Kidney (tissue), 14 donors: ENCODE results near the gene MDGA2. TPM values are rescaled to one million over a fixed set of nuclear protein-coding genes. Genes with fewer than 3 reads are reported as not detected.

Source experiments
- DNase-seq, 5 donors: peaks; one replicate each; pipeline ENCODE4 v3.0.0-alpha.2; 2013 to 2020
- FAIRE-seq: peaks from 2 replicates; lab custom pipeline; 2012; peaks lifted over from hg19 to GRCh38; lab: Jason Lieb, UNC
- H3K27ac ChIP-seq, 2 donors: one replicate each; pipeline ENCODE4 v1.7.0; 2013; ENCODE audit warnings: low read depth in 2 of 2, low read length in 2 of 2, inconsistent platforms in 1 of 2
- H3K27me3 ChIP-seq: one replicate; pipeline ENCODE4 v1.7.1; 2013; ENCODE audit warnings: low read length, inconsistent platforms; ENCODE audit not compliant: control insufficient read depth, insufficient read depth
- H3K36me3 ChIP-seq, 3 donors: one replicate each; pipeline versions ENCODE4 v1.7.0 to v1.7.1; 2013; ENCODE audit warnings: low read length in 3 of 3, control low read depth in 1 of 3, inconsistent platforms in 1 of 3; ENCODE audit not compliant: insufficient read depth in 3 of 3, control insufficient read depth in 2 of 3
- H3K4me1 ChIP-seq, 3 donors: one replicate each; pipeline versions ENCODE4 v1.7.0 to v1.7.1; 2013; ENCODE audit warnings: low read length in 3 of 3, inconsistent platforms in 1 of 3, low read depth in 1 of 3; ENCODE audit not compliant: control insufficient read depth in 2 of 3, insufficient read depth in 2 of 3
- H3K4me3 ChIP-seq, 3 donors: one replicate each; pipeline versions ENCODE4 v1.7.0 to v1.8.1; 2013; ENCODE audit warnings: low read length in 3 of 3, control low read depth in 1 of 3, inconsistent platforms in 1 of 3
- H3K9ac ChIP-seq, 3 donors: one replicate each; pipeline versions ENCODE4 v1.7.0 to v1.7.1; 2013; ENCODE audit warnings: low read length in 3 of 3, control low read depth in 1 of 3, inconsistent platforms in 1 of 3
- H3K9me3 ChIP-seq, 3 donors: one replicate each; pipeline versions ENCODE4 v1.7.0 to v1.7.1; 2013; ENCODE audit warnings: low read length in 3 of 3, control low read depth in 1 of 3, inconsistent platforms in 1 of 3; ENCODE audit not compliant: control insufficient read depth in 2 of 3, insufficient read depth in 1 of 3
- CTCF ChIP-seq: IDR thresholded peaks from 3 replicates; pipeline ENCODE4 v1.5.1; 2012; ENCODE audit warnings: mild to moderate bottlenecking, moderate library complexity, borderline replicate concordance; ENCODE audit not compliant: insufficient read depth; ENCODE audit errors: extremely low read depth
- intact Hi-C: fragments of 100-400 bp; cut with DNase I; formaldehyde crosslinking; loops from one replicate; pipeline ENCODE4 v1.11.1; 2022
- polyA plus RNA-seq: library from polyadenylated mRNA; stranded (reverse); fragments of 350-450 nt; fragmentation: Illumina TruSeq; extraction: RNeasy Lipid Tissue Mini Kit (QIAGEN cat#74804); gene quantifications from one replicate; pipeline ENCODE4 v1.2.3, GENCODE V29; 2014; ENCODE audit warnings: low read depth, low replicate concordance; ENCODE audit not compliant: insufficient read depth
- total RNA-seq: library from RNA; stranded (reverse); fragmentation: NEBNext Ultra II Directional; extraction: Animal tissue kit (Norgen Biotek cat#: 25700); gene quantifications from one replicate; pipeline ENCODE4 v1.2.1, GENCODE V29; 2021
- donor health status: control.
- donor health status: control.
- donor health status: control.
- donor health status: control.
- donor health status: control.
- donor health status: DM: yes; HTN: yes; CAD: no.
- donor health status: Normal renal cell carcinoma (clear cell type).

Gene MDGA2
- total and polyA plus RNA-seq, 2 donors from 2014 or later: 0.41 TPM; not detected in 1

DNA sequence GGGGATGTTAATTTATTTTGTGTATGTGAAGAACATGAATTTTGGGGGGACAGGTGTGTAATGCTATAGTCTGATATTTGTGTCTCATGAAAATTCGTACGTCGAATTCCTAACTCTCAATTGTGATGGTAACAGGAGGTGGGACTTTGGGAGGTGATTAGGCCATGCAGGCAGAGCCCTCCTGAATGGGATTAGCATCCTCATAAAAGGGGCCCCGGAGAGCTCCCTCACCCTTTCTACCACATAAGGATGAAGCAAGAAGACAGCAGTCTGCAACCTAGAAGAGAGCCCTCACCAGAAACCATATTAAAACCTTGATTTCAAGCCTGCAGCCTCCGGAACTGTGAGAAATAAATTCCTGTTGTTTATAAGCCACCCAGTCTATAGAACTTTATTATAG, 165.4 kb downstream of the MDGA2 start:
- Histone ChIP-seq H3K27ac (no peak overlapping the region), H3K4me3 (no peak overlapping the region), H3K4me1 (no peaks in the 10 kb centered on the region), H3K27me3 (no peaks in the 10 kb centered on the region), H3K36me3 (no peaks in the 10 kb centered on the region), H3K9ac (no peak overlapping the region), H3K9me3 (no peaks in the 10 kb centered on the region)
- intact Hi-C loops: no loop called here
- no peak for DNase-seq
- no peak for TF ChIP-seq CTCF
- FAIRE-seq: no peak

DNA sequence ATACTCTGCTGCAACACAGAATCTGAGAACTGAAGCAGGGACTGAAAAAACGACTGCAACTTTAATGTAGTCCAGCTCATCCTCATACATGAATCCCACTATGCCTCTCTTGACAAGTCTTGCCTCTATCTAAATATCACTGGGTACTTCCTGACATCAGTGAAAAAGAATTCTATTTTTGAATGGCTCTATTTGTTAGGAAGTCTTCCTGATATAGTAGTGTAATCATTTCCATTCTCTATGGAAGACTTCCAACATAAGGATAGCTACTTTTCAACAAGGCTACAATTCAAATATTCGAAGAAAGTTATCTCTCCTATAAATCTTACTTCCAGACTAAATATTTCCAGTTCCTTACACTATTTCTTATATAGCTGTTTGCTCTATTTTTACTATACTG, 167.5 kb downstream of the MDGA2 start:
- Histone ChIP-seq H3K4me1 (no peaks in the 10 kb centered on the region), H3K27ac (no peak overlapping the region), H3K4me3 (no peak overlapping the region), H3K9me3 (no peaks in the 10 kb centered on the region), H3K27me3 (no peaks in the 10 kb centered on the region), H3K36me3 (no peaks in the 10 kb centered on the region), H3K9ac (no peak overlapping the region)
- FAIRE-seq (no peak), DNase-seq (no peak)
- no peak for TF ChIP-seq CTCF
- intact Hi-C loops: no loop called here

- no peak for FAIRE-seq
- Histone ChIP-seq H3K9ac (no peak overlapping the region), H3K27ac (no peak overlapping the region), H3K4me1 (no peaks in the 10 kb centered on the region), H3K4me3 (no peak overlapping the region), H3K27me3 (no peaks in the 10 kb centered on the region), H3K36me3 (no peaks in the 10 kb centered on the region), H3K9me3 (no peaks in the 10 kb centered on the region)
- intact Hi-C loops: no loop called here
- no peak for DNase-seq
- TF ChIP-seq CTCF: no peak
Observed at GRCh38 chr14:47500369-47500768, 175.0 kb downstream of the MDGA2 start.

GRCh38 chr14:47490766-47491165, 184.6 kb downstream of the MDGA2 start:
- no peak overlapping the region for H3K4me3 ChIP-seq
- DNase-seq: no peak
- H3K9me3 ChIP-seq: peaks cover 0 to 5% (median 0%) of the 10 kb centered on the region in 3 donors
- H3K4me1 ChIP-seq: no peaks in the 10 kb centered on the region
- no peak for FAIRE-seq
- intact Hi-C loops: no loop called here
- no peaks in the 10 kb centered on the region for H3K27me3 ChIP-seq
- TF ChIP-seq CTCF: no peak
- H3K36me3 ChIP-seq: no peaks in the 10 kb centered on the region
- no peak overlapping the region for H3K9ac ChIP-seq
- no peak overlapping the region for H3K27ac ChIP-seq
